ENCODE data around the gene CBX6. TPM values are rescaled to one million over a fixed set of nuclear protein-coding genes. Genes with fewer than 3 reads are reported as not detected.

Gene CBX6
- total RNA-seq, 1 experiment from 2014 or later = 98.4 TPM

DNA sequence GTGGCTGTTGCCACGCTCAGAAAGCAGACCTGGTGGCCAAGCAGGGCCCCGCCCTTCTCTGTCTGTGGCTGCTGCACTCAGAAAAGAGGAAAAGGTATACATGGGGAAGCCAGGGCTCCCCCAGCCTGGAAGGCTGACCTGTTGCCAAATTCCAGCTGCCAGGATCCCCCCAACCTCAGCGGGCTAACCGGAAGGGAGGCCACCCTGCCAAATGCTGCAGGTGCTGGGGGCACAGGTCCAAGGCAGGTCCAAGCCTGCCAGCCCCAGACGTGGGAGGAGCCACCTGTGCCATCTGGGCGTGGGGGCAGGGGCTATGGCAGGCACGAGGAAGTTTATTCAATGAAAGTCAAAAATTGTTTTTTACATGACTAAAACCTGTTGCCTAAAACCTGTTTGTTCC, 30.8 kb downstream of the CBX6 start:
- Histone ChIP-seq H3K27me3 (ENCODE audit: control insufficient read depth, insufficient read depth, low read length) (no peaks in the 10 kb centered on the region), H3K9me3 (ENCODE audit: control insufficient read depth, insufficient read depth, low read depth, low read length) (no peaks in the 10 kb centered on the region), H3K4me3 (ENCODE audit: low read depth in 2 of 2, low read length in 2 of 2) (no peak overlapping the region), H3K27ac (ENCODE audit: low read length) (no peak overlapping the region), H3K4me1 (ENCODE audit: control insufficient read depth, insufficient read depth, low read length) (peaks cover 19% of the 10 kb centered on the region), H3K36me3 (ENCODE audit: control insufficient read depth, insufficient read depth, low read length) (no peaks in the 10 kb centered on the region)
- intact Hi-C loops (cut with micrococcal nuclease; ENCODE audit: unreplicated experiment) = no loop called here
- no peak for ATAC-seq
- POLR2A ChIA-PET = no interaction called here
- in situ Hi-C loops (cut with HindIII; ENCODE audit: low pct_unique_long_range_greater_than_20kb, low sequenced_read_pairs) = no loop called here
- CTCF ChIA-PET = interaction anchor here (1.0 kb wide), 1 partner anchor 72 kb away, joined by 3 read pairs; no protein-coding TSS in a partner anchor
- TSS peak; percentile 52 for BruUV-seq (replicated peaks)
- no peak for TF ChIP-seq TCF7L2 (IDR thresholded peaks at IDR 0.05; ENCODE audit: low read depth, low read length)
- no peak for TF ChIP-seq POLR2AphosphoS5 (IDR thresholded peaks at IDR 0.05; ENCODE audit: low read depth, low read length)
- TF ChIP-seq, protein P1, sequence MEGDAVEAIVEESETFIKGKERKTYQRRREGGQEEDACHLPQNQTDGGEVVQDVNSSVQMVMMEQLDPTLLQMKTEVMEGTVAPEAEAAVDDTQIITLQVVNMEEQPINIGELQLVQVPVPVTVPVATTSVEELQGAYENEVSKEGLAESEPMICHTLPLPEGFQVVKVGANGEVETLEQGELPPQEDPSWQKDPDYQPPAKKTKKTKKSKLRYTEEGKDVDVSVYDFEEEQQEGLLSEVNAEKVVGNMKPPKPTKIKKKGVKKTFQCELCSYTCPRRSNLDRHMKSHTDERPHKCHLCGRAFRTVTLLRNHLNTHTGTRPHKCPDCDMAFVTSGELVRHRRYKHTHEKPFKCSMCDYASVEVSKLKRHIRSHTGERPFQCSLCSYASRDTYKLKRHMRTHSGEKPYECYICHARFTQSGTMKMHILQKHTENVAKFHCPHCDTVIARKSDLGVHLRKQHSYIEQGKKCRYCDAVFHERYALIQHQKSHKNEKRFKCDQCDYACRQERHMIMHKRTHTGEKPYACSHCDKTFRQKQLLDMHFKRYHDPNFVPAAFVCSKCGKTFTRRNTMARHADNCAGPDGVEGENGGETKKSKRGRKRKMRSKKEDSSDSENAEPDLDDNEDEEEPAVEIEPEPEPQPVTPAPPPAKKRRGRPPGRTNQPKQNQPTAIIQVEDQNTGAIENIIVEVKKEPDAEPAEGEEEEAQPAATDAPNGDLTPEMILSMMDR (IDR thresholded peaks at IDR 0.05) = no peak
- TF ChIP-seq, protein P2, sequence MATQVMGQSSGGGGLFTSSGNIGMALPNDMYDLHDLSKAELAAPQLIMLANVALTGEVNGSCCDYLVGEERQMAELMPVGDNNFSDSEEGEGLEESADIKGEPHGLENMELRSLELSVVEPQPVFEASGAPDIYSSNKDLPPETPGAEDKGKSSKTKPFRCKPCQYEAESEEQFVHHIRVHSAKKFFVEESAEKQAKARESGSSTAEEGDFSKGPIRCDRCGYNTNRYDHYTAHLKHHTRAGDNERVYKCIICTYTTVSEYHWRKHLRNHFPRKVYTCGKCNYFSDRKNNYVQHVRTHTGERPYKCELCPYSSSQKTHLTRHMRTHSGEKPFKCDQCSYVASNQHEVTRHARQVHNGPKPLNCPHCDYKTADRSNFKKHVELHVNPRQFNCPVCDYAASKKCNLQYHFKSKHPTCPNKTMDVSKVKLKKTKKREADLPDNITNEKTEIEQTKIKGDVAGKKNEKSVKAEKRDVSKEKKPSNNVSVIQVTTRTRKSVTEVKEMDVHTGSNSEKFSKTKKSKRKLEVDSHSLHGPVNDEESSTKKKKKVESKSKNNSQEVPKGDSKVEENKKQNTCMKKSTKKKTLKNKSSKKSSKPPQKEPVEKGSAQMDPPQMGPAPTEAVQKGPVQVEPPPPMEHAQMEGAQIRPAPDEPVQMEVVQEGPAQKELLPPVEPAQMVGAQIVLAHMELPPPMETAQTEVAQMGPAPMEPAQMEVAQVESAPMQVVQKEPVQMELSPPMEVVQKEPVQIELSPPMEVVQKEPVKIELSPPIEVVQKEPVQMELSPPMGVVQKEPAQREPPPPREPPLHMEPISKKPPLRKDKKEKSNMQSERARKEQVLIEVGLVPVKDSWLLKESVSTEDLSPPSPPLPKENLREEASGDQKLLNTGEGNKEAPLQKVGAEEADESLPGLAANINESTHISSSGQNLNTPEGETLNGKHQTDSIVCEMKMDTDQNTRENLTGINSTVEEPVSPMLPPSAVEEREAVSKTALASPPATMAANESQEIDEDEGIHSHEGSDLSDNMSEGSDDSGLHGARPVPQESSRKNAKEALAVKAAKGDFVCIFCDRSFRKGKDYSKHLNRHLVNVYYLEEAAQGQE (IDR thresholded peaks at IDR 0.05; ENCODE audit: insufficient read depth in 1 of 2, low read depth in 2 of 2, low read length in 1 of 2) = no peak
- TF ChIP-seq SIN3A (IDR thresholded peaks at IDR 0.05; ENCODE audit: borderline replicate concordance, insufficient read depth, low read depth, low read length) = no peak
- no peak for DNase-seq (ENCODE audit: low read depth, low spot score)

DNA sequence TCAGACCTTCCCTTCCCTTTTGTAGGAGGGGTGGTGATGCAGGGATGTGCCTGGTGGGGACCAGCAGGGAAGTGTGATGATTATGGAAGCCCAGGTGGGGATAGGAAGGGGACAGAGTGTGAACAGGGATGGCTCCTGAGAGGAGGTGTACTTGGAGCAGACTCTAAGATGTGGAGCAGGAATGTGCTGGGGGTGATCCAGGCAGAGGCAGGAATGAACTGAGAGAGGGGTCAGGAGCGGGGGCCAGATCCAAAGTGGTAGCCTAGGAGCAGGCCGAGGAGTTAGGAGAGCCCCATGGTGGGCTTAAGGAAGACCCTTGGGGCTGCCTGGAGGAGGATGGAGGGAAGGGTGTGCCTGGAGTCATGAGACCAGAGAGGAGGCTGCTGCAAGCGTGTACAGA, 31.9 kb downstream of the CBX6 start:
- in situ Hi-C loops (cut with HindIII; ENCODE audit: low pct_unique_long_range_greater_than_20kb, low sequenced_read_pairs) = no loop called here
- Histone ChIP-seq H3K27me3 (ENCODE audit: control insufficient read depth, insufficient read depth, low read length) (no peaks in the 10 kb centered on the region), H3K9me3 (ENCODE audit: control insufficient read depth, insufficient read depth, low read depth, low read length) (no peaks in the 10 kb centered on the region), H3K4me1 (ENCODE audit: control insufficient read depth, insufficient read depth, low read length) (peaks cover 21% of the 10 kb centered on the region), H3K36me3 (ENCODE audit: control insufficient read depth, insufficient read depth, low read length) (no peaks in the 10 kb centered on the region), H3K27ac (ENCODE audit: low read length) (no peak overlapping the region), H3K4me3 (ENCODE audit: low read depth in 2 of 2, low read length in 2 of 2) (no peak overlapping the region)
- BruUV-seq (replicated peaks) = no TSS peak
- ChIA-PET CTCF (no interaction called here), POLR2A (interaction anchor here (0.7 kb wide), 1 partner anchor 14 kb away, joined by 4 read pairs; no protein-coding TSS in a partner anchor)
- ATAC-seq (no peak), DNase-seq (ENCODE audit: low read depth, low spot score) (no peak)
- no peak for TF ChIP-seq POLR2AphosphoS5 (IDR thresholded peaks at IDR 0.05; ENCODE audit: low read depth, low read length)
- TF ChIP-seq, protein P1 (IDR thresholded peaks at IDR 0.05) = no peak
- TF ChIP-seq, protein P2 (IDR thresholded peaks at IDR 0.05; ENCODE audit: insufficient read depth in 1 of 2, low read depth in 2 of 2, low read length in 1 of 2) = no peak
- TF ChIP-seq SIN3A (IDR thresholded peaks at IDR 0.05; ENCODE audit: borderline replicate concordance, insufficient read depth, low read depth, low read length) = no peak
- no peak for TF ChIP-seq TCF7L2 (IDR thresholded peaks at IDR 0.05; ENCODE audit: low read depth, low read length)
- intact Hi-C loops (cut with micrococcal nuclease; ENCODE audit: unreplicated experiment) = no loop called here
